H1 (cell line): ENCODE results near the gene DRGX. TPM values are rescaled to one million over a fixed set of nuclear protein-coding genes. Genes with fewer than 3 reads are reported as not detected.

Experiments
- CHD1 ChIP-seq: IDR thresholded peaks from 2 replicates; pipeline ENCODE4 v1.6.1; 2012; ENCODE audit warnings: low read depth, low read length, improper control_type of control experiment
- EZH2 ChIP-seq: fragments of 200-600 bp; sonication (generic); IDR thresholded peaks from 2 replicates; pipeline ENCODE4 v1.7.1; 2012; ENCODE audit warnings: low read depth, mild to moderate bottlenecking, moderate library complexity, low read length, inconsistent platforms; ENCODE audit not compliant: severe bottlenecking
- SP2 ChIP-seq: IDR thresholded peaks from 2 replicates; pipeline ENCODE4 v1.6.1; 2012; ENCODE audit warnings: mild to moderate bottlenecking, low read length, inconsistent platforms
- polyA plus RNA-seq, 7 experiments: library from polyadenylated mRNA; depleted of rRNA in 3 of 7; stranded (reverse) in 5 of 7; unstranded in 2 of 7; fragments of >200 nt in 5 of 7; fragments of 200-250 nt in 2 of 7; gene quantifications; 1 replicate in 5 of 7; 2 replicates in 1 of 7; 4 replicates in 1 of 7; pipeline versions ENCODE4 v1.2.1 to v1.2.3, GENCODE V29; 2011 to 2013; ENCODE audit warnings: missing spikeins in 2 of 7, mixed read lengths in 2 of 7
- total RNA-seq: library from RNA; stranded (reverse); fragmentation: NEBNext Ultra II Directional; extraction: Animal tissue kit (Norgen Biotek cat#: 25700); gene quantifications from 2 replicates; pipeline ENCODE4 v1.2.1, GENCODE V29; 2021
- TF ChIP-seq, protein P1 (sequence below): IDR thresholded peaks from 2 replicates; pipeline ENCODE4 v1.6.1; 2011; ENCODE audit warnings: low read length, improper control_type of control experiment
- TF ChIP-seq, protein P2 (sequence below): IDR thresholded peaks from 2 replicates; pipeline ENCODE4 v1.6.1; 2012; ENCODE audit warnings: inconsistent platforms

The DRGX gene
- total and polyA plus RNA-seq, 2 of the 8 experiments (the other 6 are each of a cell fraction or from before 2014, with no cell fraction given): not detected

DNA sequence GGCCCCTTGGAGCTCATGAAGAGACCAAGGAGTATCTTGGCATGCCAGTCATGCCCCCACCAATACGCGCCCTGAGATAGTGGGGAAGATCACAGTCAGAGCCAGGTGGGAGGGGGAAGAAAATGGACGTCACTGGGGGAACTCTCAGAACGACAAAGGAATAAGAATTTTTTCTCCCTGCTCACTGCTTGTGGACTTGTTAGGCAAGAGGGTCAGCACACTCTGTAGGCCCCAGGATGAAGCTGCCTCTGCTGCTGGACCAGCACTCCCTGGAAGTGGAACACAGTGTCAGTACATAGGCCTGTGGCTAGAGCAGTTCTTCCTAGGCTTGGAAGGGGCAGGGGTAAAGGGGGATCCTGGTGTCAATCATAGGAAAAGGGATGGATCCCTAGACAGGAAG lies 46.5 kb downstream of the DRGX start (continued):
- TF ChIP-seq, protein P1, sequence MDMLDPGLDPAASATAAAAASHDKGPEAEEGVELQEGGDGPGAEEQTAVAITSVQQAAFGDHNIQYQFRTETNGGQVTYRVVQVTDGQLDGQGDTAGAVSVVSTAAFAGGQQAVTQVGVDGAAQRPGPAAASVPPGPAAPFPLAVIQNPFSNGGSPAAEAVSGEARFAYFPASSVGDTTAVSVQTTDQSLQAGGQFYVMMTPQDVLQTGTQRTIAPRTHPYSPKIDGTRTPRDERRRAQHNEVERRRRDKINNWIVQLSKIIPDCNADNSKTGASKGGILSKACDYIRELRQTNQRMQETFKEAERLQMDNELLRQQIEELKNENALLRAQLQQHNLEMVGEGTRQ: no peak
- no peak for TF ChIP-seq SP2
- TF ChIP-seq, protein P2, sequence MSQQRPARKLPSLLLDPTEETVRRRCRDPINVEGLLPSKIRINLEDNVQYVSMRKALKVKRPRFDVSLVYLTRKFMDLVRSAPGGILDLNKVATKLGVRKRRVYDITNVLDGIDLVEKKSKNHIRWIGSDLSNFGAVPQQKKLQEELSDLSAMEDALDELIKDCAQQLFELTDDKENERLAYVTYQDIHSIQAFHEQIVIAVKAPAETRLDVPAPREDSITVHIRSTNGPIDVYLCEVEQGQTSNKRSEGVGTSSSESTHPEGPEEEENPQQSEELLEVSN: no peak
- TF ChIP-seq EZH2: no peak
- no peak for TF ChIP-seq CHD1
